Natural killer cell treated with Interleukin-12 subunit alpha and Interleukin-12 subunit beta and Interleukin-15 and Interleukin-18, amount 100 ng/mL, for 72 hours (primary cell): ENCODE results near the gene LIX1. TPM values are rescaled to one million over a fixed set of nuclear protein-coding genes. Genes with fewer than 3 reads are reported as not detected.

Experiments
- ATAC-seq, 2 donors: fragments of 150-1000 bp; cut with Tn5 transposase in 1 of 2; sonication (Bioruptor Pico), chemical (Tn5 transposase) in 1 of 2; 2 replicates each; pipeline ENCODE4 v1.10.0; 2021
- DNase-seq: peaks from one replicate; pipeline ENCODE4 v3.0.0; 2022; ENCODE audit warnings: low spot score
- H3K27ac Mint-ChIP-seq, 2 donors: 1 replicate in 1 of 2; 2 replicates in 1 of 2; pipeline ENCODE4 v1.8.0; 2022; ENCODE audit warnings: mixed read lengths in 2 of 2, mild to moderate bottlenecking in 1 of 2, moderate library complexity in 1 of 2
- H3K27me3 Mint-ChIP-seq, 2 donors: 1 replicate in 1 of 2; 2 replicates in 1 of 2; pipeline ENCODE4 v1.8.0; 2022; ENCODE audit warnings: mixed read lengths in 2 of 2
- H3K36me3 Mint-ChIP-seq: one replicate; pipeline ENCODE4 v1.8.0; 2022; ENCODE audit warnings: mixed read lengths
- H3K4me1 Mint-ChIP-seq, 2 donors: 1 replicate in 1 of 2; 2 replicates in 1 of 2; pipeline ENCODE4 v1.8.0; 2022; ENCODE audit warnings: low read depth in 2 of 2, mixed read lengths in 2 of 2, mild to moderate bottlenecking in 1 of 2
- H3K4me3 Mint-ChIP-seq: one replicate; pipeline ENCODE4 v1.8.0; 2022; ENCODE audit warnings: mixed read lengths
- H3K9me3 Mint-ChIP-seq: 2 replicates; pipeline ENCODE4 v1.8.0; 2022; ENCODE audit warnings: mixed read lengths
- total RNA-seq, 2 donors: library from RNA; stranded (reverse); gene quantifications; one replicate each; pipeline ENCODE4 v1.2.3, GENCODE V29; 2022

The LIX1 gene
- total RNA-seq, 2 donors from 2014 or later = not detected

- ATAC-seq (no peak), DNase-seq (no peak)
- Mint-ChIP-seq H3K27me3 (peaks cover 0 to 7% of the 10 kb centered on the region in 2 donors), H3K36me3 (no peaks in the 10 kb centered on the region), H3K4me1 (no peaks in the 10 kb centered on the region), H3K4me3 (no peak overlapping the region), H3K27ac (no peak overlapping the region), H3K9me3 (no peaks in the 10 kb centered on the region)
These were observed 70.4 kb downstream of the LIX1 start for GRCh38 chr5:97071993-97072392.

GRCh38 chr5:97071101-97071500 is 71.3 kb downstream of the LIX1 start:
- no peaks in the 10 kb centered on the region for H3K9me3 Mint-ChIP-seq
- no peak for ATAC-seq
- no peaks in the 10 kb centered on the region for H3K4me1 Mint-ChIP-seq
- no peak overlapping the region for H3K4me3 Mint-ChIP-seq
- DNase-seq = no peak
- peaks cover 0 to 7% of the 10 kb centered on the region in 2 donors for H3K27me3 Mint-ChIP-seq
- H3K27ac Mint-ChIP-seq = no peak overlapping the region
- no peaks in the 10 kb centered on the region for H3K36me3 Mint-ChIP-seq

- ATAC-seq = no peak
- Mint-ChIP-seq H3K4me3 (no peak overlapping the region), H3K4me1 (no peaks in the 10 kb centered on the region), H3K27ac (no peak overlapping the region), H3K27me3 (peaks cover 0 to 7% of the 10 kb centered on the region in 2 donors), H3K9me3 (no peaks in the 10 kb centered on the region), H3K36me3 (no peaks in the 10 kb centered on the region)
- DNase-seq = no peak
These were observed 72.2 kb downstream of the LIX1 start for GRCh38 chr5:97070234-97070633.

- ATAC-seq = no peak
- no peaks in the 10 kb centered on the region for H3K9me3 Mint-ChIP-seq
- no peak overlapping the region for H3K27ac Mint-ChIP-seq
These were observed 75.0 kb downstream of the LIX1 start for GRCh38 chr5:97067296-97067850.

GRCh38 chr5:97065475-97065874 is 76.9 kb downstream of the LIX1 start:
- ATAC-seq (no peak), DNase-seq (no peak)
- Mint-ChIP-seq H3K36me3 (no peaks in the 10 kb centered on the region), H3K27ac (no peak overlapping the region), H3K4me3 (no peak overlapping the region), H3K9me3 (no peaks in the 10 kb centered on the region), H3K27me3 (peaks cover 0 to 4% of the 10 kb centered on the region in 2 donors), H3K4me1 (no peaks in the 10 kb centered on the region)

More at GRCh38 chr5:97067296-97067850, 75.0 kb downstream of the LIX1 start:
- Mint-ChIP-seq H3K4me1 (no peaks in the 10 kb centered on the region), H3K36me3 (no peaks in the 10 kb centered on the region), H3K27me3 (peaks cover 0 to 4% of the 10 kb centered on the region in 2 donors), H3K4me3 (no peak overlapping the region)
- no peak for DNase-seq

GRCh38 chr5:97063251-97063650 is 79.2 kb downstream of the LIX1 start:
- Mint-ChIP-seq H3K9me3 (no peaks in the 10 kb centered on the region), H3K27ac (no peak overlapping the region), H3K4me3 (no peak overlapping the region), H3K36me3 (peaks cover 5% of the 10 kb centered on the region), H3K4me1 (no peaks in the 10 kb centered on the region), H3K27me3 (peaks cover 0 to 6% of the 10 kb centered on the region in 2 donors)
- no peak for ATAC-seq
- DNase-seq = no peak

GRCh38 chr5:97062046-97062445 is 80.4 kb downstream of the LIX1 start:
- Mint-ChIP-seq H3K9me3 (no peaks in the 10 kb centered on the region), H3K27ac (no peak overlapping the region), H3K4me1 (no peaks in the 10 kb centered on the region), H3K4me3 (no peak overlapping the region), H3K36me3 (peaks cover 5% of the 10 kb centered on the region), H3K27me3 (peaks cover under 1 to 7% of the 10 kb centered on the region in 2 donors)
- no peak for ATAC-seq
- DNase-seq = no peak

GRCh38 chr5:97056263-97056662 is 86.1 kb downstream of the LIX1 start:
- Mint-ChIP-seq H3K27me3 (peaks cover 13 to 19% of the 10 kb centered on the region in 2 donors), H3K9me3 (no peaks in the 10 kb centered on the region)

GRCh38 chr5:97049175-97049574 is 93.2 kb downstream of the LIX1 start:
- Mint-ChIP-seq H3K27ac (no peak overlapping the region), H3K9me3 (no peaks in the 10 kb centered on the region), H3K36me3 (peaks cover 9% of the 10 kb centered on the region), H3K27me3 (peaks cover 17 to 24% of the 10 kb centered on the region in 2 donors), H3K4me3 (no peak overlapping the region), H3K4me1 (no peaks in the 10 kb centered on the region)
- no peak for ATAC-seq
- DNase-seq = no peak

More at GRCh38 chr5:97056263-97056662, 86.1 kb downstream of the LIX1 start:
- Mint-ChIP-seq H3K4me3 (no peak overlapping the region), H3K4me1 (no peaks in the 10 kb centered on the region), H3K27ac (no peak overlapping the region), H3K36me3 (peaks cover 5% of the 10 kb centered on the region)
- DNase-seq (no peak), ATAC-seq (no peak)

GRCh38 chr5:97047076-97047475 is 95.3 kb downstream of the LIX1 start:
- H3K27me3 Mint-ChIP-seq = peaks cover 10 to 15% of the 10 kb centered on the region in 2 donors
- no peak overlapping the region for H3K27ac Mint-ChIP-seq
- DNase-seq (no peak), ATAC-seq (no peak)
- H3K36me3 Mint-ChIP-seq = peaks cover 9% of the 10 kb centered on the region
- no peaks in the 10 kb centered on the region for H3K9me3 Mint-ChIP-seq
- H3K4me1 Mint-ChIP-seq = no peaks in the 10 kb centered on the region
- H3K4me3 Mint-ChIP-seq = no peak overlapping the region

- ATAC-seq (peak in 1 of 2 donors; percentile 59), DNase-seq (no peak)
- no peak overlapping the region for H3K27ac Mint-ChIP-seq
- H3K4me3 Mint-ChIP-seq = no peak overlapping the region
- peaks cover 10 to 15% of the 10 kb centered on the region in 2 donors for H3K27me3 Mint-ChIP-seq
- H3K9me3 Mint-ChIP-seq = no peaks in the 10 kb centered on the region
- peaks cover 9% of the 10 kb centered on the region for H3K36me3 Mint-ChIP-seq
- no peaks in the 10 kb centered on the region for H3K4me1 Mint-ChIP-seq
These were observed 96.0 kb downstream of the LIX1 start for GRCh38 chr5:97046270-97046982.

GRCh38 chr5:97044052-97044451 is 98.4 kb downstream of the LIX1 start:
- no peaks in the 10 kb centered on the region for H3K36me3 Mint-ChIP-seq
- H3K4me3 Mint-ChIP-seq = no peak overlapping the region
- ATAC-seq = peak in 1 of 2 donors; percentile 48
- peaks cover 7 to 10% of the 10 kb centered on the region in 2 donors for H3K27me3 Mint-ChIP-seq
- H3K27ac Mint-ChIP-seq = no peak overlapping the region
- no peaks in the 10 kb centered on the region for H3K9me3 Mint-ChIP-seq
- DNase-seq = no peak
- H3K4me1 Mint-ChIP-seq = peaks cover 0 to under 1% of the 10 kb centered on the region in 2 donors

- no peak for DNase-seq
- H3K27ac Mint-ChIP-seq = no peak overlapping the region
- no peaks in the 10 kb centered on the region for H3K36me3 Mint-ChIP-seq
- ATAC-seq = no peak
- H3K4me1 Mint-ChIP-seq = peaks cover 0 to 5% of the 10 kb centered on the region in 2 donors
- no peaks in the 10 kb centered on the region for H3K9me3 Mint-ChIP-seq
- H3K4me3 Mint-ChIP-seq = no peak overlapping the region
- H3K27me3 Mint-ChIP-seq = peaks cover 7 to 10% of the 10 kb centered on the region in 2 donors
These were observed 98.9 kb downstream of the LIX1 start for GRCh38 chr5:97043511-97043910.

GRCh38 chr5:97042996-97043395 is 99.4 kb downstream of the LIX1 start:
- peaks cover 7 to 10% of the 10 kb centered on the region in 2 donors for H3K27me3 Mint-ChIP-seq
- no peak overlapping the region for H3K4me3 Mint-ChIP-seq
- ATAC-seq (no peak), DNase-seq (no peak)
- no peaks in the 10 kb centered on the region for H3K9me3 Mint-ChIP-seq
- H3K36me3 Mint-ChIP-seq = no peaks in the 10 kb centered on the region
- peaks cover 0 to 5% of the 10 kb centered on the region in 2 donors for H3K4me1 Mint-ChIP-seq
- no peak overlapping the region for H3K27ac Mint-ChIP-seq
